Endothelial cell of umbilical vein (primary cell): ENCODE data around the gene SPA17. TPM values are rescaled to one million over a fixed set of nuclear protein-coding genes. Genes with fewer than 3 reads are reported as not detected.

Source experiments
- BruUV-seq: library from RNA; stranded (reverse); fragments of 400-500 nt; replicated peaks from 2 replicates; lab custom pipeline; 2021; lab: Mats Ljungman, UMichigan
- CTCF ChIA-PET: fragments of 300-600, 350-600 bp; sonication (Branson Sonifier 250); formaldehyde crosslinking; loops from one replicate; lab custom pipeline; 2021; ENCODE audit warnings: antibody characterized with exemption, inconsistent platforms; lab: Charles Lee
- POLR2A ChIA-PET: fragments of 300-600, 350-600 bp; sonication (Branson Sonifier 250); formaldehyde crosslinking; loops from one replicate; lab custom pipeline; 2021; ENCODE audit warnings: antibody characterized with exemption, inconsistent platforms; lab: Charles Lee
- DNase-seq: peaks from one replicate; pipeline ENCODE4 v3.0.0-alpha.2; 2011; ENCODE audit warnings: low read depth, low spot score
- FAIRE-seq: peaks from 2 replicates; lab custom pipeline; 2011; peaks lifted over from hg19 to GRCh38; lab: Jason Lieb, UNC
- H2AFZ ChIP-seq: 2 replicates; pipeline ENCODE4 v1.6.0; 2012; ENCODE audit warnings: low read depth, low read length, control low read depth, inconsistent platforms
- H3K27ac ChIP-seq: 2 replicates; pipeline ENCODE4 v1.5.1; 2011; ENCODE audit warnings: low read depth, mild to moderate bottlenecking, control low read depth, low read length, moderate library complexity; ENCODE audit not compliant: insufficient read depth
- H3K27me3 ChIP-seq, 2 experiments: 2 replicates each; pipeline versions ENCODE4 v1.6.0 to v1.6.1; 2011; ENCODE audit warnings: low read length in 2 of 2, mixed read lengths in 1 of 2; ENCODE audit not compliant: control insufficient read depth in 2 of 2, insufficient read depth in 2 of 2
- H3K36me3 ChIP-seq, 2 experiments: 2 replicates in 1 of 2; 3 replicates in 1 of 2; pipeline ENCODE4 v1.5.1; 2011; ENCODE audit warnings: low read length in 2 of 2, mild to moderate bottlenecking in 1 of 2, moderate library complexity in 1 of 2; ENCODE audit not compliant: control insufficient read depth in 2 of 2, insufficient read depth in 2 of 2; ENCODE audit errors: extremely low read depth in 1 of 2
- H3K4me1 ChIP-seq: 3 replicates; pipeline ENCODE4 v1.5.1; 2011; ENCODE audit warnings: mild to moderate bottlenecking, low read length; ENCODE audit not compliant: control insufficient read depth, insufficient read depth; ENCODE audit errors: extremely low read depth
- H3K4me2 ChIP-seq: 2 replicates; pipeline ENCODE4 v1.6.1; 2011; ENCODE audit warnings: low read length, control low read depth, mixed read lengths; ENCODE audit not compliant: insufficient read depth
- H3K4me3 ChIP-seq, 3 experiments: fragments of 200-600 bp in 1 of 3; sonication (generic), shearing (Covaris generic) in 1 of 3; replicated peaks in 1 of 3; 2 replicates each; pipeline ENCODE4 v1.5.1; 2011 to 2016; ENCODE audit warnings: control low read depth in 3 of 3, low read length in 3 of 3, mild to moderate bottlenecking in 2 of 3, inconsistent platforms in 1 of 3, low read depth in 1 of 3, moderate library complexity in 1 of 3; ENCODE audit not compliant: insufficient read depth in 1 of 3
- H3K79me2 ChIP-seq: 2 replicates; pipeline ENCODE4 v1.6.0; 2012; ENCODE audit warnings: low read length, inconsistent platforms; ENCODE audit not compliant: control insufficient read depth, insufficient read depth
- H3K9ac ChIP-seq: replicated peaks from 2 replicates; pipeline ENCODE3; 2011; ENCODE audit warnings: low read length, control low read depth; ENCODE audit not compliant: insufficient read depth; ENCODE audit errors: extremely low read depth
- H3K9me1 ChIP-seq: replicated peaks from 3 replicates; pipeline ENCODE4 v1.6.0; 2011; ENCODE audit warnings: mild to moderate bottlenecking, low read length; ENCODE audit not compliant: control insufficient read depth, insufficient read depth; ENCODE audit errors: extremely low read depth
- H3K9me3 ChIP-seq: replicated peaks from 2 replicates; pipeline ENCODE4 v1.5.1; 2012; ENCODE audit warnings: low read length, inconsistent platforms; ENCODE audit not compliant: control insufficient read depth, insufficient read depth
- H4K20me1 ChIP-seq: replicated peaks from 2 replicates; pipeline ENCODE3; 2011; ENCODE audit warnings: mild to moderate bottlenecking, low read length; ENCODE audit not compliant: control insufficient read depth, insufficient read depth; ENCODE audit errors: extremely low read depth
- CTCF ChIP-seq, 2 donors: IDR thresholded peaks; 1 replicate in 1 of 2; 2 replicates in 1 of 2; pipeline ENCODE4 v1.5.1; 2011; ENCODE audit warnings: low read length in 2 of 2, mild to moderate bottlenecking in 2 of 2, moderate library complexity in 2 of 2, control low read depth in 1 of 2, inconsistent platforms in 1 of 2, low read depth in 1 of 2; ENCODE audit not compliant: insufficient read depth in 1 of 2; ENCODE audit errors: extremely low read depth in 1 of 2
- EZH2 ChIP-seq: IDR thresholded peaks from 2 replicates; pipeline ENCODE4 v1.6.1; 2012; ENCODE audit warnings: borderline replicate concordance, low read depth, mild to moderate bottlenecking, moderate library complexity, low read length, inconsistent platforms; ENCODE audit not compliant: severe bottlenecking
- FOS ChIP-seq: IDR thresholded peaks from 2 replicates; pipeline ENCODE4 v1.6.1; 2011; ENCODE audit warnings: mild to moderate bottlenecking, low read length, moderate library complexity, borderline replicate concordance; ENCODE audit not compliant: insufficient read depth
- GATA2 ChIP-seq: IDR thresholded peaks from 2 replicates; pipeline ENCODE4 v1.7.0; 2011; ENCODE audit warnings: low read depth, mild to moderate bottlenecking, moderate library complexity, mixed read lengths, low read length; ENCODE audit not compliant: insufficient read length, insufficient read depth
- JUN ChIP-seq: IDR thresholded peaks from 2 replicates; pipeline ENCODE4 v1.6.1; 2011; ENCODE audit warnings: borderline replicate concordance, low read depth; ENCODE audit not compliant: insufficient read length, insufficient read depth
- MAX ChIP-seq: IDR thresholded peaks from 2 replicates; pipeline ENCODE4 v1.6.1; 2011; ENCODE audit not compliant: insufficient read depth, insufficient read length
- MYC ChIP-seq: IDR thresholded peaks from one replicate; pipeline ENCODE4 v1.6.1; 2011; ENCODE audit warnings: mild to moderate bottlenecking, low read depth, low read length
- POLR2A ChIP-seq: IDR thresholded peaks from 2 replicates; pipeline ENCODE4 v1.6.1; 2012; ENCODE audit warnings: low read depth, mild to moderate bottlenecking, control low read depth, low read length
- POLR2AphosphoS5 ChIP-seq: IDR thresholded peaks from 2 replicates; pipeline ENCODE4 v1.6.1; 2012; ENCODE audit warnings: low read depth, mild to moderate bottlenecking, control low read depth, low read length, moderate library complexity; ENCODE audit not compliant: insufficient read depth
- dilution Hi-C: fragments of 300-500 bp; cut with MboI; formaldehyde crosslinking; loops from one replicate; pipeline ENCODE4 v1.15.0; 2019; ENCODE audit warnings: low sequenced_read_pairs; ENCODE audit not compliant: extremely low pct_ligation_motif_present
- intact Hi-C: fragments of 100-400 bp; cut with micrococcal nuclease; formaldehyde crosslinking; loops from one replicate; pipeline ENCODE4 v1.10.0; 2022
- polyA plus RNA-seq, 4 experiments: library from polyadenylated mRNA; depleted of rRNA in 3 of 4; stranded (reverse) in 3 of 4; unstranded in 1 of 4; fragments of >200 nt; gene quantifications; 2 replicates each; pipeline versions ENCODE4 v1.2.1 to v1.2.3, GENCODE V29; 2011 to 2012; ENCODE audit warnings: missing spikeins in 1 of 4
- total RNA-seq: library from RNA; stranded (reverse); gene quantifications from 2 replicates; pipeline ENCODE4 v1.2.3, GENCODE V29; 2021

The SPA17 gene
- total and polyA plus RNA-seq, 2 donors (not counting 3 experiments of a cell fraction or from before 2014, with no cell fraction given), result 3.9 to 4.7 TPM

GRCh38 chr11:124743050-124743449 is 69.3 kb downstream of the SPA17 start:
- no peaks in the 10 kb centered on the region for H3K9me3 ChIP-seq
- peaks cover 2% of the 10 kb centered on the region for H3K79me2 ChIP-seq
- no peak overlapping the region for H3K9ac ChIP-seq
- no peak overlapping the region for H3K27ac ChIP-seq
- BruUV-seq, result no TSS peak
- ChIA-PET POLR2A (no interaction called here), CTCF (interaction anchor here (1.1 to 16.9 kb wide), 6 partner anchors 17 to 123 kb away, joined by 3 to 301 read pairs (median 4); partner anchors contain the start of genes ESAM, SIAE and SPA17)
- no peak for FAIRE-seq
- H3K4me3 ChIP-seq, result no peak overlapping the region
- dilution Hi-C loops (no loop called here), intact Hi-C loops (no loop called here)
- peaks cover 26% of the 10 kb centered on the region for H3K4me1 ChIP-seq
- H3K4me2 ChIP-seq, result no peak overlapping the region
- H3K27me3 ChIP-seq, result no peaks in the 10 kb centered on the region
- TF ChIP-seq JUN (no peak), CTCF (IDR thresholded peaks at IDR 0.05; ENCODE audit: extremely low read depth in 1 of 2, insufficient read depth in 1 of 2, low read depth in 1 of 2, low read length in 2 of 2) (no peak), MYC (no peak), POLR2A (no peak), FOS (no peak), POLR2AphosphoS5 (no peak), EZH2 (no peak), GATA2 (no peak), MAX (no peak)
- H3K36me3 ChIP-seq, result no peaks in the 10 kb centered on the region
- no peaks in the 10 kb centered on the region for H4K20me1 ChIP-seq
- DNase-seq, result no peak
- no peaks in the 10 kb centered on the region for H3K9me1 ChIP-seq
- H2AFZ ChIP-seq, result no peak overlapping the region
